Upper lobe of right lung (tissue), 1 donor: Measurements from ENCODE around the gene TAPBP. TPM values are rescaled to one million over a fixed set of nuclear protein-coding genes. Genes with fewer than 3 reads are reported as not detected.
"Not testable (repeated sequence)": the region's sequence is repeated elsewhere in the genome, so short reads cannot be mapped to it uniquely, and the experiment has no call there.

Experiments
- ATAC-seq: fragments of 200-7000 bp; cut with Tn5 transposase; one replicate; pipeline ENCODE4 v1.9.1; 2020; ENCODE audit warnings: mild to moderate bottlenecking, moderate library complexity
- DNase-seq: peaks from one replicate; pipeline ENCODE4 v3.0.0-alpha.2; 2020
- H3K27ac ChIP-seq: fragments of 200-600 bp; one replicate; pipeline ENCODE4 v1.8.0; 2022
- H3K27me3 ChIP-seq: fragments of 200-600 bp; one replicate; pipeline ENCODE4 v1.8.0; 2022; ENCODE audit warnings: mild to moderate bottlenecking
- H3K36me3 ChIP-seq: fragments of 200-600 bp; one replicate; pipeline ENCODE4 v1.8.0; 2022
- H3K4me1 ChIP-seq: fragments of 200-600 bp; one replicate; pipeline ENCODE4 v1.8.0; 2022
- H3K4me3 ChIP-seq: fragments of 200-600 bp; one replicate; pipeline ENCODE4 v1.8.0; 2022; ENCODE audit warnings: mild to moderate bottlenecking
- H3K9me3 ChIP-seq: fragments of 200-600 bp; one replicate; pipeline ENCODE4 v1.8.0; 2022
- CTCF ChIP-seq: fragments of 200-600 bp; IDR thresholded peaks from one replicate; pipeline ENCODE4 v1.8.0; 2022; ENCODE audit warnings: antibody characterized with exemption
- intact Hi-C: fragments of 100-400 bp; cut with DNase I; formaldehyde crosslinking; loops from one replicate; pipeline ENCODE4 v1.11.0; 2022
- total RNA-seq: library from RNA; stranded (reverse); fragmentation: NEBNext Ultra II Directional; extraction: Animal tissue kit (Norgen Biotek cat#: 25700); gene quantifications from one replicate; pipeline ENCODE4 v1.2.1, GENCODE V29; 2021
- donor health status: DM: no; HTN: yes; CAD: no; lungs with severe emphysema.

The TAPBP gene
- total RNA-seq, 1 donor from 2014 or later, result 191 TPM

- ATAC-seq (peak; percentile 96), DNase-seq (peak; percentile 83)
- Histone ChIP-seq H3K27me3 (no peaks in the 10 kb centered on the region), H3K27ac (peak within 1 kb of the TSS; percentile 73), H3K36me3 (peaks cover 59% of the 10 kb centered on the region), H3K4me1 (peaks cover 19% of the 10 kb centered on the region), H3K4me3 (peak within 1 kb of the TSS; percentile 89), H3K9me3 (no peaks in the 10 kb centered on the region)
- no peak for TF ChIP-seq CTCF
- intact Hi-C loops, result no loop called here
Measured at GRCh38 chr6:33288921-33289783, 24.7 kb downstream of the TAPBP start, which contains the start of the genes PFDN6 and WDR46. PFDN6 (plus strand) TSS chr6:33289601; CDS start chr6:33289857, 256 bp downstream. WDR46 (minus strand) TSS chr6:33289239; CDS start chr6:33289170, 69 bp downstream.

- TF ChIP-seq CTCF, result no peak
- Histone ChIP-seq H3K27ac (peak overlapping the region; percentile 73), H3K27me3 (no peaks in the 10 kb centered on the region), H3K9me3 (no peaks in the 10 kb centered on the region), H3K4me1 (peaks cover 19% of the 10 kb centered on the region), H3K4me3 (peak overlapping the region; percentile 89), H3K36me3 (peaks cover 61% of the 10 kb centered on the region)
- no peak for DNase-seq
- intact Hi-C loops, result no loop called here
- no peak for ATAC-seq
Measured at GRCh38 chr6:33288141-33288920, 25.5 kb downstream of the TAPBP start.

GRCh38 chr6:33286946-33287914, 26.6 kb downstream of the TAPBP start:
- Histone ChIP-seq H3K9me3 (no peaks in the 10 kb centered on the region), H3K27me3 (no peaks in the 10 kb centered on the region), H3K4me3 (no peak overlapping the region), H3K4me1 (peaks cover 19% of the 10 kb centered on the region), H3K27ac (no peak overlapping the region), H3K36me3 (peaks cover 54% of the 10 kb centered on the region)
- intact Hi-C loops, result no loop called here
- ATAC-seq, result no peak
- DNase-seq, result no peak
- no peak for TF ChIP-seq CTCF

- DNase-seq, ATAC-seq, intact Hi-C loops, H3K9me3 ChIP-seq, H3K27me3 ChIP-seq, H3K27ac ChIP-seq, H3K4me3 ChIP-seq: not testable (repeated sequence)
- peaks cover 16% of the 10 kb centered on the region for H3K4me1 ChIP-seq
- peaks cover 45% of the 10 kb centered on the region for H3K36me3 ChIP-seq
Measured at GRCh38 chr6:33285214-33285613, 28.7 kb downstream of the TAPBP start.

- no peaks in the 10 kb centered on the region for H3K9me3 ChIP-seq
- peaks cover 44% of the 10 kb centered on the region for H3K36me3 ChIP-seq
- TF ChIP-seq CTCF, result no peak
- no peak overlapping the region for H3K27ac ChIP-seq
- peaks cover 22% of the 10 kb centered on the region for H3K4me1 ChIP-seq
- ATAC-seq, result no peak
- intact Hi-C loops, result no loop called here
- no peaks in the 10 kb centered on the region for H3K27me3 ChIP-seq
- no peak overlapping the region for H3K4me3 ChIP-seq
- no peak for DNase-seq
Measured at GRCh38 chr6:33280539-33280938, 33.3 kb downstream of the TAPBP start.
